ENCODE data around the gene FAM181A.

- no peak for TF ChIP-seq CTCF (IDR thresholded peaks at IDR 0.05; ENCODE audit: poor library complexity, severe bottlenecking)
- TF ChIP-seq EZH2 (IDR thresholded peaks at IDR 0.05; ENCODE audit: borderline replicate concordance, insufficient read depth, low read length, poor library complexity, severe bottlenecking): no peak
- no peak for TF ChIP-seq TAF1 (IDR thresholded peaks at IDR 0.05; ENCODE audit: low read depth)
- no peak for TF ChIP-seq EP300 (conservative IDR thresholded peaks at IDR 0.05; ENCODE audit: poor library complexity, severe bottlenecking)
- TF ChIP-seq RAD21 (conservative IDR thresholded peaks at IDR 0.05): no peak
- TF ChIP-seq REST (IDR thresholded peaks at IDR 0.05; ENCODE audit: borderline replicate concordance): no peak
- TF ChIP-seq POLR2AphosphoS5 (IDR thresholded peaks at IDR 0.05): no peak
Measured at GRCh38 chr14:93897476-93897845, 29.7 kb upstream of the FAM181A start.
